ENCODE results near the gene PTPN14.

- TF ChIP-seq CTCF (IDR thresholded peaks at IDR 0.05): no peak
- TF ChIP-seq POLR2A (IDR thresholded peaks at IDR 0.05): no peak
Measured at GRCh38 chr1:214413315-214413714, 138.1 kb downstream of the PTPN14 start.

Data from lower leg skin (tissue), 3 donors.